GM18511 (cell line): ENCODE data around the gene CORIN.
"Not testable (repeated sequence)": the region's sequence is repeated elsewhere in the genome, so short reads cannot be mapped to it uniquely, and the experiment has no call there.

Experiments used
- ATAC-seq: cut with Tn5 transposase; IDR thresholded peaks from one replicate; pipeline ENCODE4 v1.9.1; 2021; ENCODE audit warnings: mild to moderate bottlenecking, moderate library complexity; ENCODE audit not compliant: unreplicated experiment

CORIN gene

DNA sequence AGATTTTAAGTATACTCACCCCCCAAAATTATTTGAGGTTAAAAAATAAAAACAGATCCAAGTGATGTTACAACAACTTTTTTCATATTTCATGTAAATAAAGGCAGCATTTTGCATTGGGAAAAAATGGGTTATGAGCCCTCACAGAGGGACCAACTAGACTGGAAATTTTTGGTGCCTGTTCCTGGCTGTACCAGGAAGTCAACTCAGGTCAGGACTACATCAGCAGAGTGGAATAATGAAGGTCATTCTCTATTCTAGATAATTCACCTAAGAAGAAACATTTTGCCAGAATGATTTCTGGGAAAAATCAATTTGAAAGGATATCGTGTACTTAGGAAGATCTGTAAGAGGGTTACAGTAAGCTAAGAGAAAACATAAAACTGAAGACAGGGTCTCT lies 66.8 kb downstream of the CORIN start:
- ATAC-seq: no peak

DNA sequence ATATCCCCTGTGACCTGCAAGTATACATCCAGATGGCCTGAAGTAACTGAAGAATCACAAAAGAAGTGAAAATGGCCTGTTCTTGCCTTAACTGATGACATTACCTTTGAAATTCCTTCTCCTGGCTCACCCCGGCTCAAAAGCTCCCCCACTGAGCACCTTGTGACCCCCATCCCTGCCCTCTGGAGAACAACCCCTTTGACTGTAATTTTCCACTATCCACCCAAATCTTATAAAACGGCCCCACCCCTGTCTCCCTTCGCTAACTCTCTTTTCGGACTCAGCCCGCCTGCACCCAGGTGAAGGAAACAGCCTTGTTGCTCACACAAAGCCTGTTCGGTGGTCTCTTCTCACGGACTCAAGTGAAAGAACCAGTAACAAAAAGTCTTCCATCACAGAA lies 69.9 kb downstream of the CORIN start:
- not testable (repeated sequence) for ATAC-seq

GRCh38 chr4:47763279-47763678 lies 74.6 kb downstream of the CORIN start:
- ATAC-seq: no peak

DNA sequence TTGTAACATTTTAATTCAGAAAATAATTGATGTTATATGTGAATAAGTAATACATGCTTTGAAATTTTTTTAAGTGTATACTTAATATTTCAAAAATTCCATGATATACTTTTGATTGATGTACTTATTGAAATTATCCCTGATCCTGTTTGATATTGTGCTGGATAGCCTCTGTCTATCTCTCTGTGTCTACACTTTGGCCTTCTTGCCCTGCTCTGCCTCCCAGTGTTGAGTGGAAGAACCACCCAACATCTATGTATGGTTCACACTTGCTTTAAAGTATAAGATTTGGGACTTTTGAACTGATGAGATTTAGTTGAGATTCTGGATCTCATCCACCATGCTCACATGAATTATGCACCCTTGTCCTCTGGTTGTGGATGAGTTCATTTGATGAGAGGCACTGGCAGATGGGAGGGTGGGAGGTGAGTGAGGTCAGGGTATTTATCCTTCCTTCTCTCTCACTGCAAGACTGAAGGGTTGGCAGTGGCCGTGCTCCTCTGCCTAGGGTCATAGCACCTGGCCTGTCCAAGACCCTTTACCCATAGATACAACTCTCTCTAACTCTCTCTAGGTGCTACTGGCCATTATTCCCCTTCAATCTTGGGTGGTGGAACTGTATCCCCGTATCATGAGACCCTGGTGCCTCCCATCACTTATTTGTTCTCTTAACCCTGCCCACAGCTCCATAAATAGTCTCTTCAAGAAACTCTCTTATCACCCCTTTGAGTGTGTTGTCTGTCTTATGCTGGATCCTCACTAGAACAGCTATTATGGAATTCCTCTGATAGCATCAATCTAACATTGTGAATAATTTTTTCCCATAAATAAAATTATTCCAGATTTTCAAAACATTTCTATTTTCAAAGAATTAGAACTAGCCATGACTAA lies 75.2 kb downstream of the CORIN start:
- no peak for ATAC-seq

DNA sequence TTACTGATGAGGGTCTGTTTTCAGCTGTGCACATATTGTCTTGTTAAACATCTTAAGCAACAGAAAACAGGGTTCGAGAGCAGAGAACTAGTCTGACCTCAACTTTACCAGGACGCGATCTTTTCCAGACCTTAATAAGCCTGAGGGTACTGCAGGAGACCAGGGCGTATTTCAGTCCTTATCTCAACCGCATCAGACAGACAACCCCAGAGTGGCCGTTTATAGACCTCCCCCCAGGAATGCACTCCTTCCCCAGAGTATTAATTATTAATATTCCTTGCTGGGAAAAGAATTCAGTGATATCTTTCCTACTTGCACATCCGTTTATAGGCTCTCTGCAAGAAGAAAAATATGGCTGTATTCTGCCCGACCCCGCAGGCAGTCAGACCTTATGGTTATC lies 84.6 kb downstream of the CORIN start:
- not testable (repeated sequence) for ATAC-seq

DNA sequence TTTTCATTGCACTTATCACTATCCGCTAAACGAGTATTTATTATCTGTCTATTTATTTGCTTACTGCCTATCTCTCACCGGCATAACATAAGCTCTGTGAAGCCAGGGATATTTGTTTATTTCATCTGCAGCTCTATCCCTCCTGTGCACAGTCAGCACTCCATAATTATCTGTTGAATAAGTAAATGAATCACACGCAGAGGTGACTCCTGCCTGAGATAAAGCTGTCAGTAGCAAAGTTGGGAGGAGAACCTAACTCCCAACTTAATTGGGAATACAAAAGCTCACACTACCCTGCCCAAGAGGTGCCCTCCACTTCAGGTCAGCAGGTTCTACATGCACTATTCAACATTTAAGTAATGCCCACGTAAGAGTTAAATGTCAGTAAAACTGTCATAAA lies 85.7 kb downstream of the CORIN start:
- no peak for ATAC-seq

DNA sequence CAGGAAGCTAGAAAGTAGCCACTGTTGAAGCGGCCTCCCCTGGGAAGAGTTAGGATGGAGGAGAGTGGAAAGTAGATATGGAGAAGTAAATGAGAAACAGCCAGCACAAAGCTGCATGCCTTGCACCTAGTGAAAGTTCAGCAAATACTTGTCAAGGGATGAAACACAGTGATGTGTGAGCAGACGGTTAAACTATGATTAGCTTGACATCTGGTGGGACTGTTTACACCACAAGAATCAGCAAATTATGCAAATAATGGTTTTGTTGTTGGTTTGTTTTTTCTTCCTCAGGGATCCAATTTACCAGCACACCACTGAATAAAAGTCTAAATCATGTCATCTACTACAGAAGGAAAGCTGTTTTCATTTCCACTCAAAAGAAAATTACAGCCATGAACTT lies 87.1 kb downstream of the CORIN start:
- no peak for ATAC-seq

DNA sequence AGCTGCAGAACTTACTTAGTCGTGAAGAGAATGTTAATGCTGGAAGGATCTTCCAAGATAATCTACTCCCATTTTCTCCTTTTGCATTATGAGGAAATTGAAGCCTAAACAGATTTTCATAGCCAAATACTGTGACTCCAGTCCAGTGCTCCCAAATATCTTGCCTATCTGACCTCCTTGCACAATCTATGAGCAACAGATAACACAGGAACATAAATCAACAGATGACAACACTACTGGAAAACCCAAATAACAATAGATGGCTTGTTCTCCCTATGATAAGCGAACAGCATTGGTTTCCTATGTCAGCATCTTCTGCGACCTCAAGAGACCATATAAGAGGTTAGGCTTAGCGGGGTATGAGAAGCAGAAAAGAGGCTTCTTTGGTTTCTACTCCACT lies 88.0 kb downstream of the CORIN start:
- no peak for ATAC-seq

- no peak for ATAC-seq
These were observed 88.8 kb downstream of the CORIN start for GRCh38 chr4:47749060-47749459.

DNA sequence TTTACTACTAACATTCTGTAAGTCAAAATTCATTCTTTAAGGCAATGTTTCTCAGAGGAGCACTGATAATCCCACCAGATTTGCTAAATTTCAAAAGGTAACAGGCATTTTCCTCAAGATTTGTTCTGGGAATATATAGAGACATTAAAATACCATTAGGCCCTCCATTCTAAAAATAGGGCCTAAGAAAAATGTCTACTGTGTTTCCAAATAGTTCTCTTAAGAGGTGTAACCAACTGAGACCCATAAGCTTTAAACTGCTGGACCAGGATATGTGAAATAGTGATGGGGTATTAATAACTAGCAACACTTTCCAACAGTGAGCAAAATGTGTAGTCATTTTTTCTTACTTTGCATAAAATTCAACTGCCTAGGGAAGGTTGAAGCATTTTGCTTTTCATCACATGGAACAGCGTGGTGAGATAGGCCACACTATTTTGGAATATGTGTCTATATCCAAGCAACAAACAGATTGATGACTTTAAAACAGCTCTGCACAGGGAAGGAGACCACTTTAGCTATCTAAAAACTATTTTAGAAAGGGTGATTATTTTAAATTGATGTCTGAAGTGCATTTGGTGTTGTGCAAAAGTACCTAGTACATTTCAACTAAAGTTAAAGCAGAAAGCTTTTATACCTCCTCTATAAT lies 89.9 kb downstream of the CORIN start:
- ATAC-seq: no peak

DNA sequence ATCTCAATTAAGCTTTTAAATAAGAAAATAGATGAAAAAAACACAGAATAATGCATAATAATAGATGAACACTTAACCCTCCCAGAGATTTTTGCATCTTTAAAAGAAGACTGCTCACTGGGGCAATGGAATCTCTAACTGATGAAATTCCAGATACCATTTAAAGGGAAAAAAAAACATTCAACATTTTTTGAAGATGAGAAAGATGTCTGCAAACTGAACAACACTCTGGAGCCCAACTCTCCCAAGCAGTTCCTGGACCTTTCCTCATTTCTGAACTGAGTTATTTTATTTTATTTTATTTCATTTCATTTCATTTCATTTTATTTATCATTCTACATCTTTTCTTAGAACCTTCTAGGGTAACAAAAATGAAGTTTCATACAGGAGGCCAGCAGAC lies 90.7 kb downstream of the CORIN start:
- ATAC-seq: no peak

DNA sequence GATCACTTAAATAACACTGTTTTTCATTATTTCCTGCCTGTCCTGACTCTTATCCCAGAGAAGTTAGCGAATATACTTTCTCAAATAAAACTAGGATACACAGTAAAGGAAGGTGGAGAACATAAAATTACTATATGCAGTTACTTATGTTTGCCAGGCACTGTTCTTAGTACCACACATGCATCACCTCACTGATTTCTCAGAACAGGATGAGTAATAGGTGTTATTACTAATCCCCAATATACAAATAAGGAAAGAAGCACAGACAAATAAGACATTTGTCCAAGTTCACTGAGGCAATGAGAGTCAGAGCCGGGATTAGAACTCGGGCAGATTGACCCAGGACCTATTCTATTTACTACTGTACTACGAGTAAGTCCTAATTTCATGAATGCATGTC lies 91.7 kb downstream of the CORIN start:
- no peak for ATAC-seq

GRCh38 chr4:47744843-47745382 lies 93.0 kb downstream of the CORIN start:
- ATAC-seq: no peak

DNA sequence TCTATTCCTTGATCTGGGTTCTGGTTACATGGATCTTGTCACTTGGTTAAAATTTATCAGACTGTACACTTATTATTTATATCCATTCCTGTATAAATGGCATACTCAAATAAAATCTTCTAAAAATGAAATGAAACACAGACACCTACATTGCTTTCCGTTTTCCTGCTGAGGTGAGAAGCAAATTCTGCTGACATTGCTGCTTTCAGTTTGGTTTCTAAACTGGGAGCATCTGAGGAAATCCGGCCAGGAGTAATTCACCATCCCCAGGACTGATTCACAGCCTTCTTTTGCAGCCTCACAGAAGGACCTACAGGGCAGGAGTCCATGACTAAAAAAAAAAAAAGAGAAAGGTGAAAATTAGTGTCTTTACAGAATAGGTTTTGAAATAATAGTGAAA lies 93.6 kb downstream of the CORIN start:
- no peak for ATAC-seq

- no peak for ATAC-seq
These were observed 96.7 kb downstream of the CORIN start for GRCh38 chr4:47741200-47741599.

- ATAC-seq: no peak
These were observed 100.5 kb downstream of the CORIN start for GRCh38 chr4:47737326-47737725.

DNA sequence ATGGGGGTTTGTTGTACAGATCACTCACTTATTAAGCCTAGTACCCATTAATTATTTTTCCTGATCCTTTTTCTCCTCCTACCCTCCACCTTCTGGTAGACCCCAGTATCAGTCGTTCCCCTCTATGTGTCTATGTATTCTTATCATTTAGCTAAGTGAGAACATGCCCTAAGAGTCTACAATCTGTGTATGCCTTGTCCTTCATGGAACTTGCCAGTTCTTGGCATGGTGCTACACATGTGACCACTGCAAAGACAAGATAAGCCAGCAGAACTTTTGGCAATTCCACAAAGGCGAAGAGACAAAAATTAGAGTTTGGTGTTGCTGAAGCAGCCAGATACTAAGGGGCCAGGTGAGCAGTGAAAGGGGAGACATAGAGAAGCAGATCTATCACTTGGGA lies 101.3 kb downstream of the CORIN start:
- ATAC-seq: no peak

GRCh38 chr4:47736146-47736545 lies 101.7 kb downstream of the CORIN start:
- no peak for ATAC-seq

DNA sequence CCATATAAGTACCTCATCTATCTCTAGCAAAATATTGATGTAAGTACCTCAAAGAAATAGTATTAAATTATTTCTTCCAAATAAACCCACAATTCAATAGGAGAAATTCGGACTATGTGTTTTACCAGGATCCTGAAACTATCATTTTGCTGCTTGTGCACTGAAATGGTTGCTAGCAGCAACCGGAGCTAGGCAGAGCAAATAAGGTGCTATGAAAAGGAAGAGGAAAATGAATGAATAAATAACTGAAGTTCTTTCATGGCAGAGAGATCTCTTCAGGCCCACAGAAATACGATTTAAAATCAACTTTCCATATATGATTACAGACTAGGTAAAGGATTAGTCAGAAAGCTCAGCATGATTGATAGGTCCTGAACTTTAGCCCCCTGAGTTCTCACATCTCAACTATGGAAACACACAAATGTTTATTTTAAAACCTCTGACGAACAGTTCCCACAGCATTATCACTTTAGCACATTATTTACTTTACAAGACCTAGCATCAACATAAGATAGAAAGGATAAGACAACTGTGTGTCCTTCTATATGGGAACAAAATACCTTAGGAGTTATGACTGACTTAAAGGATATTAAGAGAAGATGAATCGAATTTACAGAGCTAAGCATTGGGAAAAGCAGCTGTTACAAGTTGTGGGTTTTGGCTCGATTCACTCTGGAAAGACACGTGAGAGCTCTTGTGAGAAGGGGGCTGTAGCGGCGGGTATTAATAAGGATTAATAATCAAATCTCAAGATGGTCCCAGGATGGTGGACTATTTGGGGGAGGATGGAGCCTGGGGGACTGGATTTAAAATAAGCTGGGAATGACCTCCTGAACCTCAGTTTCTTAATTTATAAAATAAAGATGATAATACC lies 104.3 kb downstream of the CORIN start:
- ATAC-seq: no peak

DNA sequence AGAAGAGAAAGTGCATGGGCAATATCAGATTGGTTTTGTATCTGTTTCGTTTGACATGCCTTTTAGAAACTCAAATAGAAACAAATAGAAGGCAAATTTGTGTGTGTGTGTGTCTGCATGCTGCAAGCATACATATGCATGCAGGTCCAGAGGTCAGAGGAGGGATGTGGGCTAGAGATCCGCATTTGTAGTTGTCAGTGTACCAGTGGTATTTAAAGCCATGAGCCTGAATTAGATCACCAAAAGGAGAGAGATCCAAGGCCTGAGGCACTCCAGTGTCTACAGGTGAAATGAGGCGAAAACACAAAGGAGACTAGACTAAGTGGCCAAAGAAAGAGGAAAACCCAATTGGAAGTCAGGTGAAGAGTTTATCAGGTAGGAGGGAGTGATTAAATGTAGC lies 106.7 kb downstream of the CORIN start:
- no peak for ATAC-seq

- no peak for ATAC-seq
These were observed 108.7 kb downstream of the CORIN start for GRCh38 chr4:47729131-47729680.
